Stomach (tissue), 9 donors: ENCODE data around the gene DUSP11. TPM values are rescaled to one million over a fixed set of nuclear protein-coding genes. Genes with fewer than 3 reads are reported as not detected.
"Not testable (repeated sequence)": the region's sequence is repeated elsewhere in the genome, so short reads cannot be mapped to it uniquely, and the experiment has no call there.

Source experiments
- DNase-seq, 2 donors: peaks; one replicate each; pipeline versions ENCODE4 v3.0.0 to v3.0.0-alpha.2; 2013 to 2019
- H3K27ac ChIP-seq, 5 donors: fragments of 200-600 bp in 4 of 5; sonication (generic) in 4 of 5; one replicate each; pipeline ENCODE4 v1.5.1; 2013 to 2019; ENCODE audit warnings: mild to moderate bottlenecking in 1 of 5, moderate library complexity in 1 of 5
- H3K27me3 ChIP-seq, 3 donors: fragments of 200-600 bp; sonication (generic); one replicate each; pipeline ENCODE4 v1.5.1; 2017 to 2019; ENCODE audit warnings: mixed run types in 1 of 3
- H3K36me3 ChIP-seq, 4 donors: fragments of 200-600 bp; sonication (generic); 1 replicate in 3 of 4; 2 replicates in 1 of 4; pipeline ENCODE4 v1.5.1; 2016 to 2019
- H3K4me1 ChIP-seq, 4 donors: fragments of 200-600 bp; sonication (generic); one replicate each; pipeline ENCODE4 v1.5.1; 2016 to 2019
- H3K4me3 ChIP-seq, 4 donors: fragments of 200-600 bp; sonication (generic) in 3 of 4; one replicate each; pipeline ENCODE4 v1.5.1; 2016 to 2019; ENCODE audit warnings: mild to moderate bottlenecking in 1 of 4
- H3K9me3 ChIP-seq, 4 donors: fragments of 200-600 bp; sonication (generic); one replicate each; pipeline ENCODE4 v1.5.1; 2016 to 2019
- CTCF ChIP-seq, 7 experiments: fragments of 450-650 bp in 4 of 7; fragments of 200-600 bp in 3 of 7; sonication (generic) in 3 of 7; IDR thresholded peaks; one replicate each; pipeline ENCODE4 v1.5.1; 2016 to 2019; ENCODE audit warnings: antibody characterized with exemption in 7 of 7, control low read depth in 2 of 7, mild to moderate bottlenecking in 1 of 7
- EP300 ChIP-seq: sonication (generic); formaldehyde crosslinking; IDR thresholded peaks from one replicate; pipeline ENCODE4 v1.6.1; 2017; ENCODE audit warnings: antibody characterized with exemption
- POLR2A ChIP-seq, 4 donors: fragments of 450-650 bp; IDR thresholded peaks; one replicate each; pipeline ENCODE4 v1.6.1; 2016; ENCODE audit warnings: antibody characterized with exemption in 4 of 4, control low read depth in 2 of 4, mild to moderate bottlenecking in 1 of 4, moderate library complexity in 1 of 4
- POLR2AphosphoS5 ChIP-seq, 3 donors: sonication (generic); formaldehyde crosslinking; IDR thresholded peaks; one replicate each; pipeline ENCODE4 v1.6.1; 2016; ENCODE audit warnings: antibody characterized with exemption in 3 of 3
- WGBS, 5 donors: extraction: QIAGEN DNeasy Blood & Tissue Kit in 3 of 5; methylation state at CpG; one replicate each; pipeline versions ENCODE4 v1.1.5 to v1.1.7; 2013 to 2018; 5-methylcytosine and 5-hydroxymethylcytosine counted together
- intact Hi-C: fragments of 100-400 bp; cut with DNase I; formaldehyde crosslinking; loops from one replicate; pipeline ENCODE4 v1.15.1; 2023; ENCODE audit warnings: low total_unique reads
- polyA plus RNA-seq, 3 donors: library from polyadenylated mRNA; stranded (reverse); fragments of 200-250 nt; gene quantifications; one replicate each; pipeline ENCODE4 v1.2.3, GENCODE V29; 2013
- total RNA-seq, 5 donors: library from RNA; depleted of rRNA; stranded (reverse); fragments of >200 nt; gene quantifications; one replicate each; pipeline versions ENCODE4 v1.1.0 to v1.2.3, GENCODE V29; 2014 to 2016
- donor health status: healthy with polysubstance abuse.
- donor health status: Bipolar disorder and iron deficiency.
- donor health status: healthy.

The DUSP11 gene
- total and polyA plus RNA-seq, 8 donors: 9.0 to 45.2 (median 16.9) TPM

GRCh38 chr2:73759904-73760303 is 20.0 kb downstream of the DUSP11 start:
- Histone ChIP-seq H3K36me3 (peaks cover 24 to 96% (median 93%) of the 10 kb centered on the region in 4 donors), H3K27me3 (no peaks in the 10 kb centered on the region), H3K4me1 (peaks cover 6 to 16% (median 11%) of the 10 kb centered on the region in 4 donors), H3K4me3 (no peak overlapping the region), H3K9me3 (no peaks in the 10 kb centered on the region), H3K27ac (no peak overlapping the region)
- intact Hi-C loops: no loop called here
- TF ChIP-seq POLR2AphosphoS5 (IDR thresholded peaks at IDR 0.05): no peak
- TF ChIP-seq CTCF (IDR thresholded peaks at IDR 0.05): no peak
- no peak for TF ChIP-seq POLR2A (IDR thresholded peaks at IDR 0.05)
- no peak for TF ChIP-seq EP300
- WGBS, 5 donors: 86 to 95% (median 93%) methylated on average over 2 of the region's 2 CpGs
- no peak for DNase-seq

DNA sequence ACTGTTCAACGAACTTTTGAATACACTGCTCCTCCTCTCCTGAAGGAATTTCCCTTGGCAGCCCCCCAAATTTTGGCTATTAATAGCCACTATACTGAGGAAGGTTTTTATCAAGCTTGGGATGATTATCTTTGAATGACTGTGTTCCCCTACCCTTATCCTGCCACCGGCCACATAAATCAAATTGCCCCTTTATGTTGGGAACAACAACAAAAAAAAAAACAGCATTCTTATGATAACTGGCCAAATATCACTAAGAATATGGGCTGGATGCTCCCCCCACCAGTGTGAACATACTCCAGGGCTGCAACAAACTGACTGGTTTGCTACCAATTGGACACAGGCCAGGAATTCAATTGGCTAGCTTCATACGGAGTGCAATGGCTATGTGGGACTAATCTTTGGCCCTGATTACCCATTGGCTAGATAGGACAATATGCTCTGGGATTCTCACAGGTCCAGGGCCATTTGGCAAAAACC is 20.6 kb downstream of the DUSP11 start:
- H3K4me1 ChIP-seq: peaks cover 6 to 16% (median 11%) of the 10 kb centered on the region in 4 donors
- 13 to 23% (median 16%) methylated on average over 3 of the region's 3 CpGs for WGBS, 5 donors
- H3K4me3 ChIP-seq: no peak overlapping the region
- DNase-seq: peak; percentile 31 to 40
- H3K27me3 ChIP-seq: no peaks in the 10 kb centered on the region
- H3K36me3 ChIP-seq: peaks cover 18 to 96% (median 93%) of the 10 kb centered on the region in 4 donors
- H3K9me3 ChIP-seq: no peaks in the 10 kb centered on the region
- no peak overlapping the region for H3K27ac ChIP-seq
- intact Hi-C loops: no loop called here
- no peak for TF ChIP-seq CTCF (IDR thresholded peaks at IDR 0.05)
- TF ChIP-seq POLR2AphosphoS5 (IDR thresholded peaks at IDR 0.05): no peak
- no peak for TF ChIP-seq EP300
- no peak for TF ChIP-seq POLR2A (IDR thresholded peaks at IDR 0.05)

DNA sequence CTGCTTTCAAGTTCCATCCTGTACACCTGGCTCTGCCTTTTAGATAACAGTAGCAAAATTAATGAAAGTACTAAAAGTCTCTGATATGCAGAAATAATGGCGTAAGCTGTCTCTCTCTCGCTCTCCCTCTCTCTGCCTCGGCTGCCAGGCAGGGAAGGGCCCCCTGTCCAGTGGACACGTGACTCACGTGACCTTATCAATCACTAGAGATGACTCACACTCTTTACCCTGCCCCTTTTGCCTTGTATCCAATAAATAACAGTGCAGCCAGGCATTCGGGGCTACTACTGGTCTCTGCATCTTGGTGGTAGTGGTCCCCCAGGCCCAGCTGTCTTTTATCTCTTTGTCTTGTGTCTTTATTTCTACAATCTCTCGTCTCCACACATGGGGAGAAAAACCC is 25.6 kb downstream of the DUSP11 start:
- H3K4me1 ChIP-seq, H3K27me3 ChIP-seq, H3K4me3 ChIP-seq, intact Hi-C loops, H3K27ac ChIP-seq, DNase-seq, H3K9me3 ChIP-seq: not testable (repeated sequence)
- WGBS, 5 donors: 86 to 96% (median 88%) methylated on average over 7 of the region's 7 CpGs
- peaks cover 26 to 91% (median 87%) of the 10 kb centered on the region in 4 donors for H3K36me3 ChIP-seq

DNA sequence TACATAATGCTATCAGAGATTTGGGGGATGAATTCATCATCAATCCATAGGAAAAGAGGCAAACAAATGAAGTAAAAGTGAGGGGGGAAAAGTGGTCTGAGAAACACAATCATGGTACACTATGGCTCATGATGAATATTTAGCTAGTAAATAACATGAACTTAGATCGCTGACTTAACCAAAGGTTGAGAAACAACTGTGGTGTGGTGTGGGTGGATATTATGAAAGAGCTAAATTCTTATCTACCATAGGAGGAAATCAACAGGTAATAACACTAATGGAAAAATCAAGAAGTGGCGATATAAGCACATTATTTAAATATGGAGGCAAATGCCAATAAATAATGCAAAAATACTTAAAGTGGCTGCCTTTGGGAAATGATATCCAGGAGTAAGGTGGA is 30.6 kb downstream of the DUSP11 start:
- WGBS, 5 donors: 84 to 96% (median 93%) methylated on average over 2 of the region's 2 CpGs
- intact Hi-C loops: no loop called here
- DNase-seq: no peak
- Histone ChIP-seq H3K9me3 (no peaks in the 10 kb centered on the region), H3K27me3 (no peaks in the 10 kb centered on the region), H3K27ac (no peak overlapping the region), H3K4me1 (no peaks in the 10 kb centered on the region), H3K4me3 (no peak overlapping the region), H3K36me3 (peaks cover 22 to 79% (median 71%) of the 10 kb centered on the region in 4 donors)
- TF ChIP-seq EP300 (no peak), POLR2A (IDR thresholded peaks at IDR 0.05) (no peak), CTCF (IDR thresholded peaks at IDR 0.05) (no peak), POLR2AphosphoS5 (IDR thresholded peaks at IDR 0.05) (no peak)

- 88 to 100% (median 93%) methylated on average over 3 of the region's 3 CpGs for WGBS, 5 donors
- H3K27ac ChIP-seq: no peak overlapping the region
- intact Hi-C loops: no loop called here
- no peaks in the 10 kb centered on the region for H3K4me1 ChIP-seq
- H3K27me3 ChIP-seq: no peaks in the 10 kb centered on the region
- TF ChIP-seq EP300 (no peak), POLR2AphosphoS5 (IDR thresholded peaks at IDR 0.05) (no peak), POLR2A (IDR thresholded peaks at IDR 0.05) (no peak), CTCF (IDR thresholded peaks at IDR 0.05) (no peak)
- no peaks in the 10 kb centered on the region for H3K9me3 ChIP-seq
- peaks cover 11 to 68% (median 55%) of the 10 kb centered on the region in 4 donors for H3K36me3 ChIP-seq
- no peak overlapping the region for H3K4me3 ChIP-seq
- DNase-seq: no peak
These were observed 33.1 kb downstream of the DUSP11 start for GRCh38 chr2:73746877-73747208.
